Endothelial cell (in vitro differentiated cells): Measurements from ENCODE around the gene MRPS10. TPM values are rescaled to one million over a fixed set of nuclear protein-coding genes. Genes with fewer than 3 reads are reported as not detected.

ENCODE experiments used
- DNase-seq: peaks from one replicate; pipeline ENCODE4 v3.0.0; 2021; ENCODE audit warnings: low spot score
- H3K27ac Mint-ChIP-seq: one replicate; pipeline ENCODE4 v1.8.0; 2021; ENCODE audit warnings: mixed read lengths, inconsistent platforms; ENCODE audit not compliant: unreplicated experiment
- H3K27me3 Mint-ChIP-seq: one replicate; pipeline ENCODE4 v1.8.0; 2021; ENCODE audit warnings: mild to moderate bottlenecking, moderate library complexity, mixed read lengths, inconsistent platforms; ENCODE audit not compliant: unreplicated experiment
- H3K36me3 Mint-ChIP-seq: one replicate; pipeline ENCODE4 v1.8.0; 2021; ENCODE audit warnings: mild to moderate bottlenecking, low read depth, mixed read lengths, inconsistent platforms; ENCODE audit not compliant: unreplicated experiment
- H3K4me1 Mint-ChIP-seq: one replicate; pipeline ENCODE4 v1.8.0; 2021; ENCODE audit warnings: mild to moderate bottlenecking, mixed read lengths, inconsistent platforms; ENCODE audit not compliant: unreplicated experiment
- H3K4me3 Mint-ChIP-seq: one replicate; pipeline ENCODE4 v1.8.0; 2021; ENCODE audit warnings: mild to moderate bottlenecking, mixed read lengths, inconsistent platforms; ENCODE audit not compliant: unreplicated experiment
- H3K9me3 Mint-ChIP-seq: one replicate; pipeline ENCODE4 v1.8.0; 2021; ENCODE audit warnings: mixed read lengths, inconsistent platforms; ENCODE audit not compliant: unreplicated experiment
- long read RNA-seq: library from polyadenylated mRNA; unstranded; transcript quantifications from one replicate; pipeline ENCODE4 v2.0.0, GENCODE V29; 2020; ENCODE audit not compliant: unreplicated experiment
- total RNA-seq: library from RNA; stranded (reverse); fragmentation: NEBNext Ultra II Directional; extraction: Animal tissue kit (Norgen Biotek cat#: 25700); gene quantifications from one replicate; pipeline ENCODE4 v1.2.1, GENCODE V29; 2021; ENCODE audit not compliant: unreplicated experiment
- TF ChIP-seq, protein P1 (sequence below): fragments of 200-600 bp; sonication (generic); IDR thresholded peaks from one replicate; pipeline ENCODE4 v1.5.0; 2021; ENCODE audit warnings: antibody characterized with exemption; ENCODE audit not compliant: unreplicated experiment

Gene MRPS10
- total RNA-seq, result 21.9 TPM
- long read RNA-seq, transcript MRPS10-201 (7 exons, 2,110 nt), result major isoform, 20 of 27 reads
- long read RNA-seq, partial matches to known transcripts, result 0 of 27 reads
- long read RNA-seq, other reads (novel, unspliced or antisense), result 7 of 27 reads

DNA sequence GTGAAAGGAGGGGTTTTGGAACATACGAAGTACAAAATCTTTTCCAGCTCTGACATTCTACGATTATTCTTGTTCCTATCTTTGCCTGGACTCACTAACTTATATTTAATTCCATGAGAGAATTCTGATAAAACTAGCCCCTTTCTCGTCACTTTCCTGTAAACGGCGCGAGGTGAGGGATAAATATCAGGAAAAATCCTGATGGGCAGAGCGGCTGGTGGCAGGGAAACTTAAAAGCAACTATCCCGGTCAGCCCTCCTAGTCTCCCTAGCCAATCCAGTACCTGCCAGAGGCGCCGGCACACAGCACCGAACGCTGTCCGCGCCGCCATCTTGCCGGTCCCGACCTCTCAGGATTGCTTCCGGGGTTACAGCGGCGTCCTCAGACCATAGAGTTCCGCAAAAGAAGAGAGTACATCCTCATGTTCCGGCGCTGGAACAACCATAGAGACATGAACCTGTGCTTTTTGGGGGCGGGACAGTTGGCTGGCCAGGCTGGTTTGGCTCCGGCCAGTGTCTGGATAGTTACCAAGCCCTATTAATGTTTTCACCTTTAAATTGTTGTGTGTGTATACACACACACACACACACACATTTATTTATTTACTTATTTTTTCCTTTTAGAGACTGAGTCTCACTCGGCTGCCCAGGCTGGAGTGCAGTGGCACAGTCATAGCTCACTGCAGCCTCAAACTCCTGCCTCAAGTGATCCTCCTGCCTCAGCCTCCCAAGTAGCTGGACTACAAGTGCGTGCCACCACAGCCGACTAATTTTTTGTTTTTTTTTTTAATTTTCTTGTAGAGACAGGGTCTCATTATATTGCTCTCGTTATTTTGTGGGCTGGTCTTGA is at the start of gene MRPS10:
Gene MRPS10, minus strand, starts transcription at position 343 of the 849 bp plus-strand sequence. Its CDS starts 12 bp downstream, at position 331.
- Mint-ChIP-seq H3K27me3 (peaks cover 2% of the 10 kb centered on the region), H3K4me1 (peaks cover 9% of the 10 kb centered on the region), H3K9me3 (no peaks in the 10 kb centered on the region), H3K4me3 (peak within 1 kb of the TSS; percentile 94), H3K36me3 (peaks cover 5% of the 10 kb centered on the region), H3K27ac (peak within 1 kb of the TSS; percentile 82)
- peak; percentile 90 for DNase-seq
- TF ChIP-seq, protein P1, sequence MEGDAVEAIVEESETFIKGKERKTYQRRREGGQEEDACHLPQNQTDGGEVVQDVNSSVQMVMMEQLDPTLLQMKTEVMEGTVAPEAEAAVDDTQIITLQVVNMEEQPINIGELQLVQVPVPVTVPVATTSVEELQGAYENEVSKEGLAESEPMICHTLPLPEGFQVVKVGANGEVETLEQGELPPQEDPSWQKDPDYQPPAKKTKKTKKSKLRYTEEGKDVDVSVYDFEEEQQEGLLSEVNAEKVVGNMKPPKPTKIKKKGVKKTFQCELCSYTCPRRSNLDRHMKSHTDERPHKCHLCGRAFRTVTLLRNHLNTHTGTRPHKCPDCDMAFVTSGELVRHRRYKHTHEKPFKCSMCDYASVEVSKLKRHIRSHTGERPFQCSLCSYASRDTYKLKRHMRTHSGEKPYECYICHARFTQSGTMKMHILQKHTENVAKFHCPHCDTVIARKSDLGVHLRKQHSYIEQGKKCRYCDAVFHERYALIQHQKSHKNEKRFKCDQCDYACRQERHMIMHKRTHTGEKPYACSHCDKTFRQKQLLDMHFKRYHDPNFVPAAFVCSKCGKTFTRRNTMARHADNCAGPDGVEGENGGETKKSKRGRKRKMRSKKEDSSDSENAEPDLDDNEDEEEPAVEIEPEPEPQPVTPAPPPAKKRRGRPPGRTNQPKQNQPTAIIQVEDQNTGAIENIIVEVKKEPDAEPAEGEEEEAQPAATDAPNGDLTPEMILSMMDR, result no peak

GRCh38 chr6:42266538-42266937 is 48.9 kb upstream of the MRPS10 start:
- DNase-seq, result no peak
- TF ChIP-seq, protein P1, result no peak
- H3K9me3 Mint-ChIP-seq, result no peaks in the 10 kb centered on the region
- H3K27ac Mint-ChIP-seq, result no peak overlapping the region
- peaks cover 21% of the 10 kb centered on the region for H3K36me3 Mint-ChIP-seq
- no peak overlapping the region for H3K4me3 Mint-ChIP-seq
- peaks cover 2% of the 10 kb centered on the region for H3K27me3 Mint-ChIP-seq
- peaks cover 15% of the 10 kb centered on the region for H3K4me1 Mint-ChIP-seq

- H3K27ac Mint-ChIP-seq, result no peak overlapping the region
- H3K36me3 Mint-ChIP-seq, result peaks cover 21% of the 10 kb centered on the region
- H3K27me3 Mint-ChIP-seq, result peaks cover 3% of the 10 kb centered on the region
- H3K9me3 Mint-ChIP-seq, result no peaks in the 10 kb centered on the region
- TF ChIP-seq, protein P1, result no peak
- no peak for DNase-seq
- H3K4me3 Mint-ChIP-seq, result no peak overlapping the region
- H3K4me1 Mint-ChIP-seq, result peaks cover 15% of the 10 kb centered on the region
Measured at GRCh38 chr6:42264852-42265390, 47.3 kb upstream of the MRPS10 start.

GRCh38 chr6:42264162-42264851 is 46.6 kb upstream of the MRPS10 start:
- Mint-ChIP-seq H3K27me3 (peaks cover 3% of the 10 kb centered on the region), H3K4me3 (no peak overlapping the region), H3K27ac (no peak overlapping the region), H3K4me1 (peaks cover 15% of the 10 kb centered on the region), H3K9me3 (no peaks in the 10 kb centered on the region), H3K36me3 (peaks cover 17% of the 10 kb centered on the region)
- no peak for DNase-seq
- TF ChIP-seq, protein P1, result no peak
